ENCODE measurements around the gene LIN52.

The LIN52 gene

GRCh38 chr14:74235017-74235416 is 150.3 kb downstream of the LIN52 start:
- no peaks in the 10 kb centered on the region for H3K4me1 Mint-ChIP-seq
- H3K27ac Mint-ChIP-seq: no peak overlapping the region
- peaks cover 96% of the 10 kb centered on the region for H3K27me3 Mint-ChIP-seq (ENCODE audit: low read depth, poor library complexity)
- no peaks in the 10 kb centered on the region for H3K36me3 Mint-ChIP-seq (ENCODE audit: low read depth)
- H3K9me3 Mint-ChIP-seq: peaks cover 31% of the 10 kb centered on the region
- no peak overlapping the region for H3K4me3 Mint-ChIP-seq
- no peak for DNase-seq
- no peak for TF ChIP-seq CTCF (IDR thresholded peaks at IDR 0.05)

DNA sequence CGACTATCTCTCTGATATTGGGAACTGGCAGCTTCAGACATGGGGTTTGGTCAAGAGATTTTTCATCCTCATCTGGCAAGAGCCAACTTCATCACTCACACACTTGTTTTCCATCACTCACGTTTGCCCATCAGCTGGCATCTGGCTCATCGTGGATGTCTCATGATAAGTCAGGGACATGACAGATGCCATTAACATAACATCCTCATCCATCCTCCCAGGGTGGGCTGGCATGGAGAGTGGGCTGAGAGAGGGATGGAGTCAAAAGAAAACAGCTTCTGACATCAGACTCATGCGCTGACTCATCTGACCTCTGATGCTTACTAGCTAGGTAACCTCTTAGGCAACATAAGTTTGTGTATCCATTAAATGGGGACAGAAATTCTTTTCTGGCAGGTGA is 152.7 kb downstream of the LIN52 start:
- peaks cover 8% of the 10 kb centered on the region for H3K9me3 Mint-ChIP-seq
- no peak overlapping the region for H3K27ac Mint-ChIP-seq
- H3K36me3 Mint-ChIP-seq (ENCODE audit: low read depth): no peaks in the 10 kb centered on the region
- H3K4me1 Mint-ChIP-seq: peaks cover 16% of the 10 kb centered on the region
- DNase-seq: no peak
- peaks cover 100% of the 10 kb centered on the region for H3K27me3 Mint-ChIP-seq (ENCODE audit: low read depth, poor library complexity)
- no peak overlapping the region for H3K4me3 Mint-ChIP-seq
- no peak for TF ChIP-seq CTCF (IDR thresholded peaks at IDR 0.05)

- no peak for DNase-seq
- Mint-ChIP-seq H3K4me1 (peaks cover 25% of the 10 kb centered on the region), H3K4me3 (peak within 1 kb of the TSS; percentile 54), H3K27me3 (ENCODE audit: low read depth, poor library complexity) (peaks cover 100% of the 10 kb centered on the region), H3K36me3 (ENCODE audit: low read depth) (no peaks in the 10 kb centered on the region), H3K9me3 (no peaks in the 10 kb centered on the region), H3K27ac (no peak within 1 kb of the TSS)
- TF ChIP-seq CTCF (IDR thresholded peaks at IDR 0.05): no peak
Observed at GRCh38 chr14:74238974-74239847, 154.5 kb downstream of the LIN52 start, which contains the start of gene VSX2. VSX2 (plus strand) TSS chr14:74239449; CDS start chr14:74239562, 113 bp downstream.

- Mint-ChIP-seq H3K4me1 (peaks cover 34% of the 10 kb centered on the region), H3K4me3 (peak overlapping the region; percentile 54), H3K27me3 (ENCODE audit: low read depth, poor library complexity) (peaks cover 100% of the 10 kb centered on the region), H3K9me3 (no peaks in the 10 kb centered on the region), H3K36me3 (ENCODE audit: low read depth) (no peaks in the 10 kb centered on the region), H3K27ac (no peak overlapping the region)
- no peak for TF ChIP-seq CTCF (IDR thresholded peaks at IDR 0.05)
- peak; percentile 34 for DNase-seq
Observed at GRCh38 chr14:74239848-74240793, 155.4 kb downstream of the LIN52 start.

DNA sequence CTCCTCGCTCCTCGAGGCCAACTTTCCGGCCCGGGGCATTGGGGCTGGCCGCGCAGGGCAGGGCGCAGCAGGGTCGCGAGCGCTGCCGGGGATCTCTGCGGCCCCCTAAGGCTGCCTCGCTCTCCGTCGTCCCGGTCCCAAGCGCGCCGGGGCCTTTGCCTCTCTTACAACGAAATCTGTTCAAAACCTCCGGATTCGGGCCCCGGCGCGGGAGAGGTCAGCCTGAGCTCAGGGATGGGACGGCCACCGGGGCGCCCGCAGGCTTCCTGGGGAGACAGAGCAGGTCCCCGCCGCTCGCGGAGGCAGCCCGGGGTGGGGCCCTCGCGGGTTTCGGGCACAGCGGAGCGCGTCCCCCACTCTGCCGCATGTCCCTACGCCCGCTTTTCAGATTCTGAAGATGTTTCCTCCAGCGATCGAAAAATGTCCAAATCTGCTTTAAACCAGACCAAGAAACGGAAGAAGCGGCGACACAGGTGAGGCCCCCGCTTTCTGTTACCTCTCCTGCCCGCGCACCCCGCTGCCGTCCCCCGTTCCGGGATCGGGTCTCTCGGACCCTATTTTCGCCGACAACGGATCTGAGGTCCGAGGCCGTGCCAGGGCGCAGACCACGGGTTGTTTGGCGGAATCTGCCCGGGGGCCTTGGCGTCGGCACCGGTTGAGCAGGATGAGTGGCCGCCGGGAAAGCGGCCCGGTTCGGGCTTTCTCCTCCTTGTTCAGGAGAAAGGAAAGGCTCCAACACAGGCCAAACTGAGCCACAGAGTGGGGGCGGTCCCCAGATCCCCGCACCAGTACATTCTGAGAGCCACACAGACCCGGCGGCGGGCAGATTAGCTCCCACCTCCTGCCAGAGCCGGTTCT is 156.3 kb downstream of the LIN52 start:
- no peaks in the 10 kb centered on the region for H3K9me3 Mint-ChIP-seq
- peak overlapping the region; percentile 72 for H3K4me3 Mint-ChIP-seq
- DNase-seq: peak; percentile 53
- TF ChIP-seq CTCF (IDR thresholded peaks at IDR 0.05): no peak
- H3K4me1 Mint-ChIP-seq: peaks cover 41% of the 10 kb centered on the region
- H3K27ac Mint-ChIP-seq: peak overlapping the region; percentile 48
- H3K36me3 Mint-ChIP-seq (ENCODE audit: low read depth): no peaks in the 10 kb centered on the region
- peaks cover 100% of the 10 kb centered on the region for H3K27me3 Mint-ChIP-seq (ENCODE audit: low read depth, poor library complexity)
